Muscle layer of colon (tissue), 2 donors: Measurements from ENCODE around the gene VSTM2B.
"Not testable (repeated sequence)": the region's sequence is repeated elsewhere in the genome, so short reads cannot be mapped to it uniquely, and the experiment has no call there.

ENCODE experiments used
- H3K27ac ChIP-seq: one replicate; pipeline ENCODE4 v1.7.0; 2013; ENCODE audit warnings: low read depth, mild to moderate bottlenecking, low read length, moderate library complexity
- H3K27me3 ChIP-seq, 2 donors: one replicate each; pipeline ENCODE4 v1.7.0; 2013; ENCODE audit warnings: low read length in 2 of 2, mild to moderate bottlenecking in 2 of 2; ENCODE audit not compliant: insufficient read depth in 2 of 2, control insufficient read depth in 1 of 2
- H3K36me3 ChIP-seq: one replicate; pipeline ENCODE4 v1.7.0; 2013; ENCODE audit warnings: mild to moderate bottlenecking, low read length; ENCODE audit not compliant: insufficient read depth
- H3K4me1 ChIP-seq: one replicate; pipeline ENCODE4 v1.7.0; 2013; ENCODE audit warnings: mild to moderate bottlenecking, low read length; ENCODE audit not compliant: insufficient read depth
- H3K4me3 ChIP-seq, 2 donors: one replicate each; pipeline ENCODE4 v1.7.0; 2013; ENCODE audit warnings: low read length in 2 of 2, low read depth in 1 of 2, mild to moderate bottlenecking in 1 of 2, moderate library complexity in 1 of 2
- H3K9ac ChIP-seq: one replicate; pipeline ENCODE4 v1.7.0; 2013; ENCODE audit warnings: low read length
- H3K9me3 ChIP-seq: one replicate; pipeline ENCODE4 v1.7.0; 2013; ENCODE audit warnings: mild to moderate bottlenecking, low read length
- donor health status: abdominal sarcoma.
- donor health status: Adenocarcinoma of cecum.

Gene VSTM2B

DNA sequence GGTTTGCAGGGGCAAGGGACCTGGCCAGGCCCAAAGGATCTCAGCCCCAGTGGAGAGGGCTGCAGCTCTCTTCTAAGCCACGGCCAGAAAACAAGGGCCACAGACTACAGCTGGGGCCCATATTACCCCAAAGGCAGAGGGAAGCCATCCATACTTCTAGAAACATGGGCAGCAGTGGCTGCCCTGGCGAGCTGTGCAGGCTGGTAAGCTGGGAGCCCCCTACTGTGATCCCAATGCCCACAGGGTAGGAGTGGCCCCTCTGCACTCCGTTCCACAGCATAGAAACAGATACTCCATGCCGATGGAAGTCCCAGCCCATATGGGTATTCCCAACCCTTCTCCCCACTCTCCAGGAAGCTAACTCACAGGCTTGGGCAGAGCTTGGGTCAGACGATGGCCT lies 25.1 kb downstream of the VSTM2B start:
- Histone ChIP-seq H3K27ac (no peak overlapping the region), H3K9me3 (no peaks in the 10 kb centered on the region), H3K4me1 (no peaks in the 10 kb centered on the region), H3K36me3 (no peaks in the 10 kb centered on the region), H3K27me3 (no peaks in the 10 kb centered on the region), H3K9ac (no peak overlapping the region), H3K4me3 (no peak overlapping the region)

DNA sequence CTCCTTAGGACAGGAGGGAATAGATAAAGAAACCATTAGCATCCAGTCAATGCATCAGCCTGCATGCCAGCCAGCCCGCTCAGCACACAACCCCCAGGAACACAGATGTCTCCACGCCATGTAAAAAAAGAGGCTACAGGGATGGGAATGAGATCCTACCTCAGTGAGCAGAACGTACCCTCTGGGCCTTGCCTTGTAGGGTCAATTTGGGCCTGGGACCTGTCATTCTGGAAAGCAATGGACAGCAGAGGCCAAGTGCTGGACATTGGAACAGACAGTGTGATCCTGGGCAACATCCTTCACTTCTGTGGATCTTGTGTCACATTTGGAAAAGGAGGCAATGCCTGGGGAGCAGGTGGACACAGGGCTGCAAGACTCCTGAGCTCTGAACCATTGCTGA lies 26.0 kb downstream of the VSTM2B start:
- Histone ChIP-seq H3K36me3 (no peaks in the 10 kb centered on the region), H3K9ac (no peak overlapping the region), H3K4me3 (no peak overlapping the region), H3K4me1 (no peaks in the 10 kb centered on the region), H3K9me3 (no peaks in the 10 kb centered on the region), H3K27me3 (no peaks in the 10 kb centered on the region), H3K27ac (no peak overlapping the region)

DNA sequence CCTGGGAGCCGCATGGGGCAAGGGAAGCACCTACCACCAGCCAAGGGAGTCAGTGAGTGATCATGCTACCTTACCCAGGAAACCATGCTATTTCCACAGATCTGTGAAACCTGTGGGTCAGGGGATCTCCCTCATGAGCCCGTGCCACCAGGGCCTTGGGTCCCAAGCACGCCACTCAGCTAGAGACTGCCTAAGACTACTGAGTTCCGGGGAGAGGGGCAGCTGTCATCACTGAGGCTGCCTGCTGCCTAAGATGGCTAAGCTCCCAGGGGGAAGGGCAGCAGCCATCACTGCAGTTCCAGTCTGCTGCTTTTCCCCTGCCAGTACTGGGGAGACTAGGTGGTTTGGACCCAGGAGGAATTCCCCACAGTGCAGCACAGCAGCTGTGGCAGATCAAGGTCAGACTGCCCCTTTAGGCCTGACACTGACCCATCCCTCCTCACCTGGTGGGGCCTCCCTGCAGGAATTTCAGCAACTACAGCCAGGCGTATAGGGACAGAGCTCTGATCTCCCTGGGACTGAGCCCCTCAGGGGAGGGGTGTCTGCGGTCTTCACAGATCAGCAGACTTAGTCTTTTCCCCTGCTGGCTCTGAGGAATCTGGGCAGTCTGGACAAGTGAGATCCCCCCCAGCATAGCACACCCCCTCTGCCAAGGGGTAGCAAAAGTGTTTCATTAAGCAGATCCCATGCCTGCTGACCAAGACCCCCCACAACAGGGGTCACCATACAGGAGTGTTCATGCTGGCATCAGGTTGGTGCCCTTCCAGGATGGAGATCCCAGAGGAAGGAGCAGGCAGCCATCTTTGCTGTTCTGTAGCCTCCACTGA lies 26.9 kb downstream of the VSTM2B start:
- H3K27ac ChIP-seq: no peak overlapping the region
- H3K27me3 ChIP-seq: no peaks in the 10 kb centered on the region
- no peaks in the 10 kb centered on the region for H3K4me1 ChIP-seq
- no peaks in the 10 kb centered on the region for H3K9me3 ChIP-seq
- no peak overlapping the region for H3K4me3 ChIP-seq
- no peak overlapping the region for H3K9ac ChIP-seq
- no peaks in the 10 kb centered on the region for H3K36me3 ChIP-seq

DNA sequence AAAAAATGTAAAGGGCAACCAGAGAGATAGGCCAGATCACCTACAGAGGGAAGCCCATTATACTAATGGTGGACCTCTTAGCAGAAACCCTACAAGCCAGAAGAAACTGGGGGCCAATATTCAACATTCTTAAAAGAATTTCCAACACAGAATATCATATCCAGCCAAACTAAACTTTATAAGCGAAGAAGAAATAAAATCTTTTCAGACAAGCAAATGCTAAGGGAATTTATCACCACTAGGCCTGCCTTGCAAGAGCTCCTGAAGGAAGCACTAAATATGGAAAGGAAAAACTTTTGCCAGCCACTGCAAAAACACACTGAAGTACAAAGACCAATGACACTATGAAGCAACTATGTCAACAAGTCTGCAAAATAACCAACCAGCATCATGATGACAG lies 28.4 kb downstream of the VSTM2B start:
- H3K36me3 ChIP-seq: no peaks in the 10 kb centered on the region
- H3K4me3 ChIP-seq: no peak overlapping the region
- H3K27ac ChIP-seq: no peak overlapping the region
- H3K9me3 ChIP-seq: no peaks in the 10 kb centered on the region
- no peaks in the 10 kb centered on the region for H3K27me3 ChIP-seq
- no peak overlapping the region for H3K9ac ChIP-seq
- no peaks in the 10 kb centered on the region for H3K4me1 ChIP-seq

DNA sequence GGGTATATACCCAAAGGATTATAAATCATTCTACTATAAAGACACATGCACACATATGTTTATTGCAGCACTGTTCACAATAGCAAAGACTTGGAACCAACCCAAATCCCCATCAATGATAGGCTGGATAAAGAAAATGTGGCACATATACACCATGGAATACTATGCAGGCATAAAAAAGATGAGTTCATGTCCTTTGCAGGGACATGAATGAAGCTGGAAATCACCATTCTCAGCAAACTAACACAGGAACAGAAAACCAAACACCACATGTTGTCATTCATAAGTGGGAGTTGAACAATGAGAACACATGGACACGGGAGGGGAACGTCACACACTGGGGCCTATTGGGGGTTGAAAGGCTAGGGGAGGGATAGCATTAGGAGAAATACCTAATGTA lies 33.3 kb downstream of the VSTM2B start:
- not testable (repeated sequence) for H3K27ac ChIP-seq, H3K27me3 ChIP-seq, H3K36me3 ChIP-seq, H3K4me3 ChIP-seq, H3K4me1 ChIP-seq, H3K9ac ChIP-seq, H3K9me3 ChIP-seq

DNA sequence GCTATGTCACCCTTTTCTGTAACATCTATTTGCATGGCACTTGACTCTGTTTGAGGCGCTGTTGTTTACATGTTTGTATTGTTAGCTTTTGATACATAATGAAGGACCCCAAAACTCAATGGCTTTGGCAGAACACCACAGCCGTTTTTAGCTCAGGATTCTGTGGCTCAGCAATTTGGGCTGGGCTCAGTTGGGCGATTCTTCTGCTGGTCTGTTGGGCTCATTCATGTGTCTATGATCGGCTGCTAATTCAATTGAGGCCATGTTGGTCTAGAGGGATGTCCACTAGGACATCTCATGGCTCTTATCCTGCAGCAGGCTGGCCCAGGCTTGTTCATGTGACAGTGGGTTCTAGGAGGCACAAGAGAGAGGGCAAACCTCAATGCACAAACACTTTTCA lies 33.9 kb downstream of the VSTM2B start:
- Histone ChIP-seq H3K4me1 (no peaks in the 10 kb centered on the region), H3K9me3 (peaks cover 8% of the 10 kb centered on the region), H3K36me3 (no peaks in the 10 kb centered on the region), H3K4me3 (no peak overlapping the region), H3K27me3 (no peaks in the 10 kb centered on the region), H3K27ac (no peak overlapping the region), H3K9ac (no peak overlapping the region)

DNA sequence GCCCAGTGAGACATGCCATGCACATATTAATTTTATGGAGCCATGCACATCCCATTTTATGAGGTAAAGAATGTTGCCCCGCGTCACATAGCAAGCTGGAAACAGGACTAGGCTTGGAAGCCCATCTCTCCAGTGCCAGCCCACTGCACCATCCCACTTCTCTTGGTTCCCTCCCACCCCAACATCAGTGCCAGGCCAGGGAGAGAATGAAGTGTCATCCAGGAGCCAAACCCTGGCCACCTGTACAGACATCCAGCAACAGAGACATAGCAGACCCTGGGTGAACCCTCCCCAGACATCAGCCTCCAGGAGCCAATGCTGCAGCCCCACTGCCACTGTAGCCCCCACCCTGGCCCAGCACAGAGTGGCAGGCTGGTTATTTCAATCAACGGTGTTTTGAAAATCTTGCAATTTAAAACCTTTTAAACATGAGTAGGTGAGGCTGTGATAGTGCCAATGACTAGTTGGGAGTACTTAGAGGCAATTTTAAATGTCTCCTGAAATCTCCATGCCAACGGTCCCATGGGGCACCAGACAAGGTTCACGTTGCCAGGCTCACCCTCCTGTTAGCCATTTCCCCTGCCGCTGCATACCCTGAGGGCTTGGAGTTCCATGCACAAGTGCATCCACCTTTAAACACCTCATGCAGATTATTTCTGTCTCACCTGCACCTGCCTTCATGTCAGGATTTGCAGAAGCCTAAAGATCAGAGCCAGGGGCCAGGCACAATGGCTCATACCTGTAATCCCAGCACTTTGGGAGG lies 34.7 kb downstream of the VSTM2B start:
- H3K4me1 ChIP-seq: no peaks in the 10 kb centered on the region
- no peaks in the 10 kb centered on the region for H3K27me3 ChIP-seq
- no peaks in the 10 kb centered on the region for H3K36me3 ChIP-seq
- H3K9me3 ChIP-seq: peaks cover 8% of the 10 kb centered on the region
- H3K27ac ChIP-seq: no peak overlapping the region
- H3K4me3 ChIP-seq: no peak overlapping the region
- H3K9ac ChIP-seq: no peak overlapping the region

DNA sequence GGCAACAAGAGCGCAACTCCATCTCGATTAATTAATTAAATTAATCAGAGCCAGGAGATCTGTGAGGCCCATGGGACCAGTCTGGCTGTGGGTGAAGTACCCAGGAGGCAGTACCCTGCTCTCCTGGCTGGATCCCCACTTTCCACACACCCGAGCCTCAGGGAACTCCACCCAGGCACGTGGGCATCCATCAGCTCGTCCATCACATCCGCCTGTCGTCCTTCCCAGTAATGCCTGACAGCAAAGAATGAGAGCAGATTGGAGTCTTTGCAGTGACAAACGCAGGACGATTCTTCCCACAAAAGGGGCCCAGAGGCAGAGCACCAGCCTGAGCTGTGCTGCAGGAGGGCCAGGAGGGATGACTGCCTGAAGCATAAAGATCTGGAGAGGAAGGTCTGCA lies 35.8 kb downstream of the VSTM2B start:
- Histone ChIP-seq H3K9ac (no peak overlapping the region), H3K27me3 (peaks cover 0 to 5% of the 10 kb centered on the region in 2 donors), H3K4me3 (no peak overlapping the region), H3K4me1 (no peaks in the 10 kb centered on the region), H3K36me3 (no peaks in the 10 kb centered on the region), H3K27ac (no peak overlapping the region), H3K9me3 (peaks cover 8% of the 10 kb centered on the region)

DNA sequence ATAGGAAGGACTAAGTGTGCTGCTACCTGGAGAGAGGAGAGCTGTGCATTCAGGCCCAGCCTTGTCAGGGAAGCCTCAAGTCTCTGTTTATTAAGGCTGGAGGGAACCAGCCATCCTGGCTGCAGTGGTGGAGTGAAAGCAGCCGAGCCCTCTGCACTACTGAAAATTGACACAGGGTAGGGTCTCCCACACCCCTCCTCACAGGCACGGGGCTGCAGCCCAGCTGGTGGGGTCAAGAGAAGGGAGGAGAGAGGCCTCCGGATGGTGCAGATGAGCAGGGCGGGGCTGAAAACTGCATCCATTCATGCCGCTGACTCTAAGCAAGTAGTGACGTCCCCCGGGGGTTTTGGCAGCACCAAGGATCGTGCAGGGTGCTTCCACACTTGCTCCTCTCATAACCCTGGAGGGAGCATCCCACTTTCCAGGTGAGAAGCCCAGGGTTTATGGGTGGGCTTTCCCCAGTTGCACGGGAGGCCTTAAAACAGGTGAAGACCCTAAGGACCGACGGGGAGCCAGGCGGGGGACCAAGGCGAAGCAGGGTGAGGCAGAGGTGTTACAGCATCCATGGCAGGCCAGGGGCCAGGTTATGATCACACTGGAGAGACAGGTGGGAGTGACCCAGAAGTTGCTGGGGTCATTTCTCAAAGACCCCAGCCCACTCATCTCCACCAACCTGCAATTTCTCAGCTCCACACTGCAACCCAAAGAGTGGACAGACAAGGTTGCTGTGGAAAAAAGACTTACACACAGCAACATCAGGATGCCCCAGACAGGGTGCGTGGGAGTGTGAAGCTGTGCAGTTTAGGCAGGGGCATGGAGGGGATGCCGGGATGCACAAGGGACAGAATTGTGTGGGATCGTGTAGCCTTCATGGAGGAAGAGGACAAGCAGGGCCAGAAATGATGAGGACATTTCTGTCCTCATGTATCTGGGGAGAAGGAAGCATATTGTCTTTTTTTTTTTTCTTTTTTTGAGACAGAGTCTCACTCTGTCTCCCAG lies 36.8 kb downstream of the VSTM2B start:
- no peaks in the 10 kb centered on the region for H3K4me1 ChIP-seq
- no peak overlapping the region for H3K9ac ChIP-seq
- H3K27me3 ChIP-seq: peaks cover 0 to 6% of the 10 kb centered on the region in 2 donors
- no peak overlapping the region for H3K4me3 ChIP-seq
- peaks cover 8% of the 10 kb centered on the region for H3K9me3 ChIP-seq
- no peak overlapping the region for H3K27ac ChIP-seq
- no peaks in the 10 kb centered on the region for H3K36me3 ChIP-seq

DNA sequence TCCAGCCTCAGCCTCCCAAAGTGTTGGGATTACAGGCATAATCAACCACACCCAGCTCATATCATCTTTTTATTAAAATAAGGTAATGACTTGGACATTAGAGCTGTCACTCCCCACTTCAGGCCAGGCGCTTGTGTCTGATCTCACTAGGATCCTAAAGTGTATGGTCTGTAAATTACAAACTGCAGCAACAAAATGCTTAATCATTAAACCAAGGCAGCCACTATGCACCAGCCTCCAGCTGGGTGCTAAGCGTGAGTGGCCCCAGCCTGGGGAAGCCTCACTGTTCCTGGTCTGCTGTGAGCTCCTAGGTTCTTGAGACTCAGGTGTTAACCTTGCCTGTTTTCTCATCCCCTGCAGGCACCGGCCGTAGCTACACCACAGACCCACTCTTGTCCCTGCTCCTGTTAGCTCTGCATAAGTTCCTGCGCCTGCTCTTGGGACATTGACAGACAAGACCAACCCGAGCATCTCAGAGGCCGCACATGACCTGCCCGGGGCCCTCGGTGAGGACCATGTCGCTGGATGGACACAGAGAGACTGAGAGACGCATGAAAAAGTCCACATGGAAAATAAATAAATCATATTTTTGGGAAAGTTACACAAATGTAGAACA lies 37.8 kb downstream of the VSTM2B start:
- Histone ChIP-seq H3K27ac (no peak overlapping the region), H3K4me3 (no peak overlapping the region), H3K9ac (no peak overlapping the region), H3K36me3 (no peaks in the 10 kb centered on the region), H3K4me1 (no peaks in the 10 kb centered on the region), H3K27me3 (peaks cover 0 to 6% of the 10 kb centered on the region in 2 donors), H3K9me3 (peaks cover 8% of the 10 kb centered on the region)

DNA sequence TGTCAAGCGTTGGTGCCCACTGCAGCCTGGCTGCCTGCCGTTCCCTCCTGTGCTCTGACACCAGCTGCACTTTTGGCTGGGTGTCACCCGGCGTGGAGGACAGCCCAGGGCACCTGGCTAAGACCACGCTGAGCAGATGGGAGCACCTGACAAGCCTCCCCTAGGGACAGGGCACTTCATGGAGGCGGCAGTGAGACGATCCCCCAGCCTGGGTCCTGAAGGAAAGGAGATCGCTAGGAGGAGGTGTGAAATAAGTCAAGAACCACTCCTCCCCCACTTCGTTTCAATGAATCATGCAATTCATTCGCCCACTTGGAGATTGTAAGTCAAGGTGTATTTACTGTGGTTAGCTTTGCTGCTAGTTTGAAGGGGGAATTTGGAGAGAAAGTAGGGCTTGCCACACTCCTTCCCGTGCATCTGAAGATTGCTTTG lies 38.8 kb downstream of the VSTM2B start:
- Histone ChIP-seq H3K36me3 (no peaks in the 10 kb centered on the region), H3K27me3 (peaks cover 0 to 10% of the 10 kb centered on the region in 2 donors), H3K9ac (no peak overlapping the region), H3K27ac (no peak overlapping the region), H3K4me1 (no peaks in the 10 kb centered on the region), H3K4me3 (no peak overlapping the region), H3K9me3 (peaks cover 8% of the 10 kb centered on the region)
